Measurements from ENCODE around the gene CERCAM. TPM values are rescaled to one million over a fixed set of nuclear protein-coding genes. Genes with fewer than 3 reads are reported as not detected.

Gene CERCAM
- total RNA-seq, 1 donor from 2014 or later = 105 TPM

DNA sequence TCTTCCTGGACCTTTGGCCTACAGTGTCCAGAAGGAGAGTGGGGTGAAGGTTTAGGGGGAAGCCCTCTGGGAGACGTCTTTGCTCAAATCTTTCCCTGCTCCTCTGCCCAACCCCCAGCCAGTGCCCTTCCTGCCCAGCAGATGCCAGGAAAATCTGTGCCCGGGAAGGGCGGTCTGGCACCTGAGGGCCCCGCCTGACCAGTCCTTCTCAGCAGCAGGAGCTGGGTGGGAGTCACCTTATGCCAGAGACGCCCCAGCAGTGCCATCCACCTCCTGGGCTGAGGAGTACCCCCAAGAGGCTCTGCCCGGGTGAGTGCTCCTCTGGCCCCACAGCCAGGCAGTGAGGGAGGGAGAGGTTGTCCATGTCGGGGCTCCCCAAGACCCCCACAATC is 14.9 kb upstream of the CERCAM start:
- H3K27me3 ChIP-seq (ENCODE audit: control insufficient read depth, insufficient read depth, low read length) = peaks cover 11% of the 10 kb centered on the region
- no peak for DNase-seq (ENCODE audit: low read depth)
- H3K36me3 ChIP-seq (ENCODE audit: control insufficient read depth, insufficient read depth, low read length) = no peaks in the 10 kb centered on the region
- H3K4me3 ChIP-seq (ENCODE audit: low read depth, low read length) = no peak overlapping the region
- TF ChIP-seq CTCF (IDR thresholded peaks at IDR 0.05; ENCODE audit: insufficient read depth, low read length, poor library complexity, severe bottlenecking) = no peak

DNA sequence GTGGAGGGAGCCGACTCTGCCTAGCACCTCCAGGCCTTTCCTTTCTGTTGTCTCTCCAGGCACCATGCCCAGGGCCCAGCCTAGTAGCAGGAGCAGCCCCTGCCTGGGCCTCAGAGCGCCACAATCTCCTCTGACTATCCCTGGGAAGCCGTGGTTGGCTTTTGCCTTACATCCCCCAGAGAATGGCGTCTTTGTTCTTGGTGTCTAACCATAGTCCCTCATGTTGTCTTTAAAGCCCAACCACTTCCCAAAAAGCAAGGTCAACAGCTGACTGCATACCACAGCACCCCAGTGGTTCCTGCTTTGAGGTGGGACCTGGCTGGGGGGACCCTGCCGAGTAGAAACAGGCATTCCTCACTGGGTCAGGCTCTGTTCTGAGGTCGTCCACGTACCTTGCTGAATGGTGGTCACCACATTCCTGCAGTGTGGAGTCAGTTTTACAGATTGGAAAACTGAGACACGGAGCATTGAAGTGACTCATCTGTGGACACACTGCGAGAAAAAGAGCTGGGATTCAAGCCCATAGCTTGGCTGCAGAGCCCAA is 13.7 kb upstream of the CERCAM start:
- Histone ChIP-seq H3K36me3 (ENCODE audit: control insufficient read depth, insufficient read depth, low read length) (no peaks in the 10 kb centered on the region), H3K4me3 (ENCODE audit: low read depth, low read length) (no peak overlapping the region), H3K27me3 (ENCODE audit: control insufficient read depth, insufficient read depth, low read length) (peaks cover 14% of the 10 kb centered on the region)
- TF ChIP-seq CTCF (IDR thresholded peaks at IDR 0.05; ENCODE audit: insufficient read depth, low read length, poor library complexity, severe bottlenecking) = no peak
- DNase-seq (ENCODE audit: low read depth) = no peak

DNA sequence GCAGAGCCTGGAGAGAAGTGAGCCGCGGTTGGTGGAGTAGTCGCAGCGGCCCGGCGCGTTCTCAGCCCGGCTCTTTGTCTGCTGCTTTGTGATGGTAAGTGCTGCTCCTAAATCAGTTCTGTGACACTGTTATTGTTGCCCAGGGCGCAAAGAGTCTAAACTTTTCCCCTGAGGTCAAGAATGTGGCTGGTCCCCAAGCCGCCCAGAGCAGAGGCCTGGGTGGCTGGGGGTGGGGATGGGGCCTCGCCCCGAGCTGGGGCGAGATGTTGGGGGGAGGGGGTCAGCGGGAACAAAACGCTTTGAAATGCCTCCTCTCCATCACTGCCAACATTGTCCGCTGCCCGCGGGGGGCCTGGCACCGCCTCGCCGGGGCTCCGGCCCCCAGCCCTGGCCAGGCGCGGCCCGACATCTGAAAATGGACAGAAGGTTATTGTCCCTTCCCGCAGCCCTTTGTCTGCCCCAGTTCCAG is 11.7 kb upstream of the CERCAM start:
- no peak for TF ChIP-seq CTCF (IDR thresholded peaks at IDR 0.05; ENCODE audit: insufficient read depth, low read length, poor library complexity, severe bottlenecking)
- no peaks in the 10 kb centered on the region for H3K36me3 ChIP-seq (ENCODE audit: control insufficient read depth, insufficient read depth, low read length)
- DNase-seq (ENCODE audit: low read depth) = no peak
- H3K27me3 ChIP-seq (ENCODE audit: control insufficient read depth, insufficient read depth, low read length) = peaks cover 18% of the 10 kb centered on the region
- H3K4me3 ChIP-seq (ENCODE audit: low read depth, low read length) = no peak overlapping the region

DNA sequence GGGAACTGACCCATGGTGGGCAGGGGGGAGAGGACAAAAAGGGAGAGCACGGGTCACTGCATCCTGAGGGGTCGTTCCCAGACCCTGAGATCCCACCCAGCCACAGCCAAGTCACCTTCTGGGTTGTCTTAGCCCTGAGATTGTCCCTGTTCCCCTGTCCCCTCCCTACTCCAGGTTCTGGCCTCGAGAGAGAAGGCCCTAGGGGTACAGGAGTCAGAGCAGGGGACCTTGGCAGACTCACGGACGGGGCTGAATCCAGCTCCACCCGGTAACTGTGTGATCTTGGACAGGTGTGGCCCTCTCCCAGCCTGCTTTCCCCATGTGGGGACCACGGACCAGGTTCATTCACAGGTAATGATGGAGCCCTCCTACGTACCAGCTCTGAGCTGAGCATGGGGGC is 11.2 kb upstream of the CERCAM start:
- DNase-seq (ENCODE audit: low read depth) = no peak
- Histone ChIP-seq H3K4me3 (ENCODE audit: low read depth, low read length) (no peak overlapping the region), H3K27me3 (ENCODE audit: control insufficient read depth, insufficient read depth, low read length) (peaks cover 18% of the 10 kb centered on the region), H3K36me3 (ENCODE audit: control insufficient read depth, insufficient read depth, low read length) (no peaks in the 10 kb centered on the region)
- TF ChIP-seq CTCF (IDR thresholded peaks at IDR 0.05; ENCODE audit: insufficient read depth, low read length, poor library complexity, severe bottlenecking) = no peak

GRCh38 chr9:128409978-128410377 is 10.7 kb upstream of the CERCAM start:
- DNase-seq (ENCODE audit: low read depth) = no peak
- peak; percentile 24 for TF ChIP-seq CTCF (IDR thresholded peaks at IDR 0.05; ENCODE audit: insufficient read depth, low read length, poor library complexity, severe bottlenecking)
- no peaks in the 10 kb centered on the region for H3K36me3 ChIP-seq (ENCODE audit: control insufficient read depth, insufficient read depth, low read length)
- no peak overlapping the region for H3K4me3 ChIP-seq (ENCODE audit: low read depth, low read length)
- H3K27me3 ChIP-seq (ENCODE audit: control insufficient read depth, insufficient read depth, low read length) = peaks cover 18% of the 10 kb centered on the region

Data from kidney epithelial cell (primary cell).